PC-9 (cell line): ENCODE measurements around the gene NPL.

Source experiments
- EZH2 ChIP-seq: fragments of 200-600 bp; sonication (generic); IDR thresholded peaks from 2 replicates; pipeline ENCODE4 v1.8.0; 2017; ENCODE audit warnings: antibody characterized with exemption, low read depth
- TF ChIP-seq, protein P1 (sequence below): fragments of 200-600 bp; sonication (generic); conservative IDR thresholded peaks from 2 replicates; pipeline ENCODE4 v1.6.1; 2017; ENCODE audit warnings: mixed run types, antibody characterized with exemption, mild to moderate bottlenecking, moderate library complexity

DNA sequence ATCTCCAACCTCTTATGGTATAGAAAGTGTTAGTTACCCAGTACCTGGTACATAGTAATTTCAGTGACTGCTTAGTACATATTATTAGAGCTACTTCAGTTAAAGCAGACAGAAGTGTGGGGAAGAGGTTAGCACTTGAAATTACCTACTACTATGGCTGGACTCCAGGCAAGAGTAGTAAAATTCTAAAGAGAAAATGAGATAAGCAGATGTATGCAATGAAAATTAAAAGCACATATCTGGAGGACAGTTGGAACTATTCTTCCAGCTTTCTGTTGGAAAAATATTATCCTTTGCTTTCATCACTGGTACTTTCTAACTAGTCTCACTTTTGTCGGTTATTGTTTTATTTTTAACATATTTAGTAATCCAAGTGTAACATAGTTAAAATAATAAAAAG lies 73.3 kb downstream of the NPL start:
- no peak for TF ChIP-seq EZH2
- TF ChIP-seq, protein P1, sequence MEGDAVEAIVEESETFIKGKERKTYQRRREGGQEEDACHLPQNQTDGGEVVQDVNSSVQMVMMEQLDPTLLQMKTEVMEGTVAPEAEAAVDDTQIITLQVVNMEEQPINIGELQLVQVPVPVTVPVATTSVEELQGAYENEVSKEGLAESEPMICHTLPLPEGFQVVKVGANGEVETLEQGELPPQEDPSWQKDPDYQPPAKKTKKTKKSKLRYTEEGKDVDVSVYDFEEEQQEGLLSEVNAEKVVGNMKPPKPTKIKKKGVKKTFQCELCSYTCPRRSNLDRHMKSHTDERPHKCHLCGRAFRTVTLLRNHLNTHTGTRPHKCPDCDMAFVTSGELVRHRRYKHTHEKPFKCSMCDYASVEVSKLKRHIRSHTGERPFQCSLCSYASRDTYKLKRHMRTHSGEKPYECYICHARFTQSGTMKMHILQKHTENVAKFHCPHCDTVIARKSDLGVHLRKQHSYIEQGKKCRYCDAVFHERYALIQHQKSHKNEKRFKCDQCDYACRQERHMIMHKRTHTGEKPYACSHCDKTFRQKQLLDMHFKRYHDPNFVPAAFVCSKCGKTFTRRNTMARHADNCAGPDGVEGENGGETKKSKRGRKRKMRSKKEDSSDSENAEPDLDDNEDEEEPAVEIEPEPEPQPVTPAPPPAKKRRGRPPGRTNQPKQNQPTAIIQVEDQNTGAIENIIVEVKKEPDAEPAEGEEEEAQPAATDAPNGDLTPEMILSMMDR, result no peak
